MM.1S (cell line): ENCODE data around the gene PRSS21.

Experiments used
- EZH2 ChIP-seq: fragments of 300-600 bp; sonication (generic); optimal IDR thresholded peaks from 2 replicates; pipeline ENCODE3; 2017; ENCODE audit warnings: low read depth, mild to moderate bottlenecking, antibody characterized with exemption, low read length, mixed read lengths
- TF ChIP-seq, protein P1 (sequence below): fragments of 300-600 bp; sonication (generic); IDR thresholded peaks from 2 replicates; pipeline ENCODE4 v1.5.1; 2016; ENCODE audit warnings: antibody characterized with exemption, low read length, mixed read lengths

DNA sequence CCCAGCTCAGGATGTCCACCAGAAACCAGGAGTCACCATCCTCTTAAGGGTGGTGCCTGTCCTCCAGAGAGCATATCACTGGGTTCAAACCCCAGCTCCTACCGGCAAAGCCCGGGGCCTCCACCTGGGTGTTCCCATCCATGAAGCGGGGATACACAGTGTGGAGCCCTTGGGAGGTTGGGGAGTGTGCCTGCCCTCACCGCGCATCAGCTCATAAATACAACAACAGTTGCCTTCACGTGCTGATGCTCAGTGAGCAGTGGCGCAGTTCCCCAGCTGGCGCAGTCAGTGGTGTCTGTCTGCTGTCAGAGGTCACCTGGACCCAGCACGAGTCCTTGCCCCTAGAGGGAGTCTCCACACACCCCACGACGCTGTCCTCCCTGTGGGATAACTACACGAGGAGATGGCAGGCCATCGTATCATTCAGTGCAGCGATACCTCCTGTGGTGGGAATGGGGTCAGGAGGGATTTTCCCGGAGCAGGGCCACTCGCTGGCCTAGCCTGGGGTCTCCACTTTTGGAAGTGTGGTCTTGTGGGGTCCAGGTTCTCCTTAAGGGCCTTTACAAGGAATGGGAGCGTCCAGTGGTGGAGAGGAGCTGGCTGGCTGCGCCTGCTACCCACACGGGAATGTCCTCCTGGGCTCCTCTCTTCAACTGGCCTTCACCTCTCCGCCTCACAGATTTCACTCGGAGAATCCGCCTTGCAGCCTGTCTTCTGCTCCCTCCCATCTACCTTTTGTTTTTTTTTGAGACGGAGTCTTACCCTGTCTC is 37.7 kb upstream of the PRSS21 start:
- TF ChIP-seq EZH2, result no peak
- TF ChIP-seq, protein P1, sequence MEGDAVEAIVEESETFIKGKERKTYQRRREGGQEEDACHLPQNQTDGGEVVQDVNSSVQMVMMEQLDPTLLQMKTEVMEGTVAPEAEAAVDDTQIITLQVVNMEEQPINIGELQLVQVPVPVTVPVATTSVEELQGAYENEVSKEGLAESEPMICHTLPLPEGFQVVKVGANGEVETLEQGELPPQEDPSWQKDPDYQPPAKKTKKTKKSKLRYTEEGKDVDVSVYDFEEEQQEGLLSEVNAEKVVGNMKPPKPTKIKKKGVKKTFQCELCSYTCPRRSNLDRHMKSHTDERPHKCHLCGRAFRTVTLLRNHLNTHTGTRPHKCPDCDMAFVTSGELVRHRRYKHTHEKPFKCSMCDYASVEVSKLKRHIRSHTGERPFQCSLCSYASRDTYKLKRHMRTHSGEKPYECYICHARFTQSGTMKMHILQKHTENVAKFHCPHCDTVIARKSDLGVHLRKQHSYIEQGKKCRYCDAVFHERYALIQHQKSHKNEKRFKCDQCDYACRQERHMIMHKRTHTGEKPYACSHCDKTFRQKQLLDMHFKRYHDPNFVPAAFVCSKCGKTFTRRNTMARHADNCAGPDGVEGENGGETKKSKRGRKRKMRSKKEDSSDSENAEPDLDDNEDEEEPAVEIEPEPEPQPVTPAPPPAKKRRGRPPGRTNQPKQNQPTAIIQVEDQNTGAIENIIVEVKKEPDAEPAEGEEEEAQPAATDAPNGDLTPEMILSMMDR, result no peak
